HepG2 (cell line): ENCODE measurements around the gene ACTR3. TPM values are rescaled to one million over a fixed set of nuclear protein-coding genes. Genes with fewer than 3 reads are reported as not detected.
A peak's percentile ranks its signal among the peaks of the same experiment; 100 is the strongest.

Source experiments
- ATAC-seq: fragments of 200-7000 bp; cut with Tn5 transposase; 3 replicates; pipeline ENCODE4 v1.9.1; 2020; ENCODE audit warnings: mild to moderate bottlenecking, moderate library complexity
- BruUV-seq: library from RNA; stranded (reverse); fragments of 400-500 nt; replicated peaks from 2 replicates; lab custom pipeline; 2021; lab: Mats Ljungman, UMichigan
- CTCF ChIA-PET: fragments of 300-600 bp; formaldehyde crosslinking; extraction: SDS; loops from one replicate; lab custom pipeline; 2021; ENCODE audit warnings: low total read pairs, inconsistent platforms, low intra/inter-chr PET ratio; lab: Yijun Ruan, JAX
- POLR2A ChIA-PET: fragments of 350-600 bp; sonication (Branson Sonifier 250); formaldehyde crosslinking; loops from one replicate; lab custom pipeline; 2020; ENCODE audit warnings: antibody characterized with exemption, inconsistent platforms; lab: Yijun Ruan, JAX
- DNase-seq: peaks from one replicate; pipeline ENCODE4 v3.0.0-alpha.2; 2015; ENCODE audit warnings: low spot score
- FAIRE-seq: peaks from 3 replicates; lab custom pipeline; 2011; peaks lifted over from hg19 to GRCh38; lab: Jason Lieb, UNC
- H2AFZ ChIP-seq: one replicate; pipeline ENCODE4 v1.6.1; 2011; ENCODE audit warnings: low read length, inconsistent platforms
- H3K27ac ChIP-seq: fragments of 300-600 bp; 3 replicates; pipeline ENCODE4 v1.8.0; 2011; ENCODE audit warnings: mixed run types, mild to moderate bottlenecking, mixed read lengths, low read length, inconsistent platforms; ENCODE audit not compliant: insufficient read depth; ENCODE audit errors: extremely low read length
- H3K27me3 ChIP-seq, 2 experiments: fragments of 200-600 bp in 1 of 2; 2 replicates in 1 of 2; 3 replicates in 1 of 2; pipeline versions ENCODE4 v1.6.0 to v1.8.0; 2011; ENCODE audit warnings: low read length in 2 of 2, mild to moderate bottlenecking in 2 of 2, moderate library complexity in 2 of 2, inconsistent platforms in 1 of 2; ENCODE audit not compliant: insufficient read depth in 2 of 2, control insufficient read depth in 1 of 2
- H3K36me3 ChIP-seq, 2 experiments: fragments of 200-600 bp in 1 of 2; replicated peaks in 1 of 2; 2 replicates in 1 of 2; 3 replicates in 1 of 2; pipeline versions ENCODE4 v1.5.1 to v1.8.0; 2011; ENCODE audit warnings: low read length in 2 of 2, inconsistent platforms in 1 of 2; ENCODE audit not compliant: insufficient read depth in 2 of 2, control insufficient read depth in 1 of 2
- H3K4me1 ChIP-seq: 2 replicates; pipeline ENCODE4 v1.5.1; 2012; ENCODE audit warnings: low read length, inconsistent platforms; ENCODE audit not compliant: insufficient read depth
- H3K4me2 ChIP-seq: 2 replicates; pipeline ENCODE4 v1.6.0; 2011; ENCODE audit warnings: low read depth, low read length, inconsistent platforms
- H3K4me3 ChIP-seq, 3 experiments: fragments of 200-600 bp in 1 of 3; sonication (generic), shearing (Covaris generic) in 1 of 3; replicated peaks in 1 of 3; 2 replicates each; pipeline ENCODE4 v1.5.1; 2011 to 2016; ENCODE audit warnings: low read length in 3 of 3, inconsistent platforms in 2 of 3, low read depth in 2 of 3, mild to moderate bottlenecking in 2 of 3, control low read depth in 1 of 3, mixed read lengths in 1 of 3; ENCODE audit not compliant: insufficient read depth in 1 of 3
- H3K79me2 ChIP-seq: one replicate; pipeline ENCODE4 v1.6.1; 2011; ENCODE audit warnings: low read length, inconsistent platforms; ENCODE audit not compliant: insufficient read depth
- H3K9ac ChIP-seq: 2 replicates; pipeline ENCODE4 v1.6.0; 2011; ENCODE audit warnings: mild to moderate bottlenecking, low read depth, low read length, inconsistent platforms; ENCODE audit not compliant: insufficient read depth
- H3K9me3 ChIP-seq: 2 replicates; pipeline ENCODE4 v1.5.1; 2012; ENCODE audit warnings: mild to moderate bottlenecking, low read length
- H4K20me1 ChIP-seq: 2 replicates; pipeline ENCODE4 v1.6.0; 2011; ENCODE audit warnings: inconsistent platforms, mild to moderate bottlenecking, low read length, moderate library complexity; ENCODE audit not compliant: insufficient read depth
- BORCS8-MEF2B ChIP-seq: sonication (generic); formaldehyde crosslinking; IDR thresholded peaks from 2 replicates; pipeline ENCODE4 v1.8.0; 2022; ENCODE audit warnings: mild to moderate bottlenecking, missing genetic modification reagents
- KLF16 ChIP-seq, 2 experiments: sonication (generic) in 1 of 2; formaldehyde crosslinking in 1 of 2; IDR thresholded peaks; 2 replicates each; pipeline versions ENCODE4 v1.6.1 to v1.8.0; 2016 to 2023; ENCODE audit warnings: missing genetic modification reagents in 2 of 2, missing compliant biosample characterization in 1 of 2
- MAFG ChIP-seq: sonication (generic); formaldehyde crosslinking; IDR thresholded peaks from 2 replicates; pipeline ENCODE4 v1.5.1; 2020; ENCODE audit warnings: mild to moderate bottlenecking, missing genetic modification reagents
- SOX5 ChIP-seq: IDR thresholded peaks from 2 replicates; pipeline ENCODE4 v1.6.1; 2016; ENCODE audit warnings: borderline replicate concordance
- TARDBP ChIP-seq: sonication (generic); formaldehyde crosslinking; IDR thresholded peaks from 2 replicates; pipeline ENCODE4 v1.8.0; 2022; ENCODE audit warnings: mild to moderate bottlenecking, missing genetic modification reagents
- ZBTB20 ChIP-seq: sonication (generic); formaldehyde crosslinking; IDR thresholded peaks from 2 replicates; pipeline ENCODE4 v1.8.1; 2023; ENCODE audit warnings: missing genetic modification reagents, low read depth, mild to moderate bottlenecking, borderline replicate concordance
- ZNF781 ChIP-seq: sonication (generic); formaldehyde crosslinking; IDR thresholded peaks from 2 replicates; pipeline ENCODE4 v1.5.1; 2020; ENCODE audit warnings: borderline replicate concordance, mild to moderate bottlenecking, missing genetic modification reagents; ENCODE audit errors: not compliant biosample characterization
- ZNF788 ChIP-seq: sonication (generic); formaldehyde crosslinking; IDR thresholded peaks from 2 replicates; pipeline ENCODE4 v1.5.0; 2020; ENCODE audit warnings: mild to moderate bottlenecking, missing genetic modification reagents, borderline replicate concordance
- ZSCAN31 ChIP-seq: sonication (generic); formaldehyde crosslinking; IDR thresholded peaks from 2 replicates; pipeline ENCODE4 v1.5.0; 2020; ENCODE audit warnings: low read depth, mild to moderate bottlenecking, missing genetic modification reagents
- WGBS: methylation state at CpG from one replicate; pipeline ENCODE4 v1.1.6; 2017; ENCODE audit warnings: low lambda C conversion rate; 5-methylcytosine and 5-hydroxymethylcytosine counted together
- in situ Hi-C: cut with HindIII; loops from 2 replicates; pipeline ENCODE4 v1.10.0; 2017; ENCODE audit warnings: low pct_unique_long_range_greater_than_20kb; ENCODE audit not compliant: extremely low pct_ligation_motif_present
- intact Hi-C: fragments of 100-400 bp; cut with micrococcal nuclease; formaldehyde crosslinking; loops from one replicate; pipeline ENCODE4 v1.10.0; 2022; ENCODE audit not compliant: unreplicated experiment
- polyA plus RNA-seq, 8 experiments: library from polyadenylated mRNA; depleted of rRNA in 3 of 8; stranded (reverse) in 7 of 8; unstranded in 1 of 8; fragments of >200 nt; fragmentation: Illumina TruSeq in 4 of 8; extraction: Trizol in 4 of 8; gene quantifications; 2 replicates each; pipeline versions ENCODE4 v1.2.1 to v1.2.3, GENCODE V29; 2011 to 2016; ENCODE audit warnings: low read depth in 4 of 8, missing spikeins in 1 of 8, mixed read lengths in 1 of 8; ENCODE audit not compliant: insufficient read depth in 1 of 8
- total RNA-seq, 5 experiments: library from RNA; depleted of rRNA; stranded (reverse); fragments of >200 nt; fragmentation: Illumina TruSeq; extraction: Trizol; gene quantifications; 2 replicates each; pipeline ENCODE4 v1.2.3, GENCODE V29; 2016; ENCODE audit warnings: low read depth in 1 of 5
- TF ChIP-seq, protein P1 (sequence below): sonication (generic); formaldehyde crosslinking; IDR thresholded peaks from 2 replicates; pipeline ENCODE4 v1.4.0; 2020; ENCODE audit warnings: missing genetic modification reagents
- TF ChIP-seq, protein P2 (sequence below): sonication (generic); formaldehyde crosslinking; IDR thresholded peaks from 2 replicates; pipeline ENCODE4 v1.5.0; 2020; ENCODE audit warnings: missing genetic modification reagents, mild to moderate bottlenecking, borderline replicate concordance
- TF ChIP-seq, protein P3 (sequence below): sonication (generic); formaldehyde crosslinking; IDR thresholded peaks from 2 replicates; pipeline ENCODE4 v1.5.0; 2020; ENCODE audit warnings: missing genetic modification reagents, mild to moderate bottlenecking, borderline replicate concordance
- TF ChIP-seq, protein P4 (sequence below): sonication (generic); formaldehyde crosslinking; IDR thresholded peaks from 2 replicates; pipeline ENCODE4 v1.4.0; 2020; ENCODE audit warnings: missing genetic modification reagents, low read depth, mild to moderate bottlenecking, borderline replicate concordance

Gene ACTR3
- total and polyA plus RNA-seq, 2 of the 13 experiments (the other 11 are each of a cell fraction or from before 2014, with no cell fraction given) = 123 to 225 TPM

DNA sequence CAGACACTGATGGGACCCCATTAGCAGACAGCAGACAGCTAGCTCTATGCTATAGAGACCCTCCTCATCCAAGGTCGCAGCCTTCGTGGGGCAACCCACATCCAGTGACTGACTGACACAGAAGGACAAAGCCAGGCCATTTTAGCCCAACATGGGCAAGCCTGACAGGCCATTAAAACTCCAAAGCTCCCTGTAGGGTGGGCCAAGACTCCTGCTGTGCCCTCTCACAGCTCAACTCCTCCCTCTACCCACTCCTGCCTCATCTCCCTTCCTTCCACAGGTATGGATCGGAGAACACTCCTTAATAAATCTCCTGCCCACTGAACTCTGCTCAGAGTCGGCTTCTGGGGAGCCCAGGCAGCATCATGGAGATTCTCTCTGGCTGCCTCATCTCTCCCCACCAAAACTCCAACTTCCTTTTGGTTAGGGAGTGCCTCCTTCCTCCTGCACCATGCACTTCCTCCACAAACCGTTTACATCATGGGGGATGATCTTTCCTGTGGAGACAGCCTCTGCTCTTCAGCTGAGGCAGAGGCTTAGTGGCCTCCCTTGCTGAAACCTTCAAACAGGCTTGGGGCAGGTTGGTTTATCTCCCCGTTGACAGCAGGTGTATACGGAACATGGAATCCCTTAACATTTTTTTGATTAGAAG lies 86.5 kb downstream of the ACTR3 start:
- POLR2A ChIA-PET = interaction anchor here (0.8 to 5.0 kb wide), 6 partner anchors 9 to 575 kb away, joined by 3 to 103 read pairs (median 7); partner anchors contain the start of genes ACTR3 and SLC35F5
- ATAC-seq = no peak
- no peak overlapping the region for H3K4me2 ChIP-seq
- peaks cover 91% of the 10 kb centered on the region for H3K4me1 ChIP-seq
- in situ Hi-C loops = loop anchor here (5.0 kb wide), 1 partner anchor 576 kb away; no protein-coding TSS in a partner anchor
- no peaks in the 10 kb centered on the region for H4K20me1 ChIP-seq
- DNase-seq = no peak
- no peaks in the 10 kb centered on the region for H3K79me2 ChIP-seq
- intact Hi-C loops = loop anchor here (5.0 kb wide), 3 partner anchors 101 to 374 kb away; no protein-coding TSS in a partner anchor
- H3K9me3 ChIP-seq = no peaks in the 10 kb centered on the region
- H3K4me3 ChIP-seq = no peak overlapping the region
- BruUV-seq = no TSS peak
- H3K36me3 ChIP-seq = no peaks in the 10 kb centered on the region
- H2AFZ ChIP-seq = no peak overlapping the region
- CTCF ChIA-PET = no interaction called here
- FAIRE-seq = no peak
- peak overlapping the region; percentile 89 for H3K9ac ChIP-seq
- WGBS = 96% methylated on average over 7 of the region's 7 CpGs
- no peaks in the 10 kb centered on the region for H3K27me3 ChIP-seq
- peak overlapping the region; percentile 97 for H3K27ac ChIP-seq
- TF ChIP-seq MAFG (CRISPR knock-in tag) (no peak), ZNF781 (CRISPR knock-in tag) (no peak), ZSCAN31 (CRISPR knock-in tag) (0 out of 2 replicates have a peak, but pooled peaks have one; percentile 6), SOX5 (CRISPR knock-in tag) (no peak), ZNF788 (peak; percentile 41; the same call in 1 of the 2 replicates), TARDBP (CRISPR knock-in tag) (no peak), ZBTB20 (CRISPR knock-in tag) (0 out of 2 replicates have a peak, but pooled peaks have one; percentile 45), BORCS8-MEF2B (CRISPR knock-in tag) (peak; percentile 59; the same call in 1 of the 2 replicates), KLF16 (CRISPR knock-in tag; IDR thresholded peaks at IDR 0.05) (0 out of 4 replicates have a peak, but pooled peaks of 1 of the 2 experiments have one; percentile 36)
- TF ChIP-seq, protein P1, sequence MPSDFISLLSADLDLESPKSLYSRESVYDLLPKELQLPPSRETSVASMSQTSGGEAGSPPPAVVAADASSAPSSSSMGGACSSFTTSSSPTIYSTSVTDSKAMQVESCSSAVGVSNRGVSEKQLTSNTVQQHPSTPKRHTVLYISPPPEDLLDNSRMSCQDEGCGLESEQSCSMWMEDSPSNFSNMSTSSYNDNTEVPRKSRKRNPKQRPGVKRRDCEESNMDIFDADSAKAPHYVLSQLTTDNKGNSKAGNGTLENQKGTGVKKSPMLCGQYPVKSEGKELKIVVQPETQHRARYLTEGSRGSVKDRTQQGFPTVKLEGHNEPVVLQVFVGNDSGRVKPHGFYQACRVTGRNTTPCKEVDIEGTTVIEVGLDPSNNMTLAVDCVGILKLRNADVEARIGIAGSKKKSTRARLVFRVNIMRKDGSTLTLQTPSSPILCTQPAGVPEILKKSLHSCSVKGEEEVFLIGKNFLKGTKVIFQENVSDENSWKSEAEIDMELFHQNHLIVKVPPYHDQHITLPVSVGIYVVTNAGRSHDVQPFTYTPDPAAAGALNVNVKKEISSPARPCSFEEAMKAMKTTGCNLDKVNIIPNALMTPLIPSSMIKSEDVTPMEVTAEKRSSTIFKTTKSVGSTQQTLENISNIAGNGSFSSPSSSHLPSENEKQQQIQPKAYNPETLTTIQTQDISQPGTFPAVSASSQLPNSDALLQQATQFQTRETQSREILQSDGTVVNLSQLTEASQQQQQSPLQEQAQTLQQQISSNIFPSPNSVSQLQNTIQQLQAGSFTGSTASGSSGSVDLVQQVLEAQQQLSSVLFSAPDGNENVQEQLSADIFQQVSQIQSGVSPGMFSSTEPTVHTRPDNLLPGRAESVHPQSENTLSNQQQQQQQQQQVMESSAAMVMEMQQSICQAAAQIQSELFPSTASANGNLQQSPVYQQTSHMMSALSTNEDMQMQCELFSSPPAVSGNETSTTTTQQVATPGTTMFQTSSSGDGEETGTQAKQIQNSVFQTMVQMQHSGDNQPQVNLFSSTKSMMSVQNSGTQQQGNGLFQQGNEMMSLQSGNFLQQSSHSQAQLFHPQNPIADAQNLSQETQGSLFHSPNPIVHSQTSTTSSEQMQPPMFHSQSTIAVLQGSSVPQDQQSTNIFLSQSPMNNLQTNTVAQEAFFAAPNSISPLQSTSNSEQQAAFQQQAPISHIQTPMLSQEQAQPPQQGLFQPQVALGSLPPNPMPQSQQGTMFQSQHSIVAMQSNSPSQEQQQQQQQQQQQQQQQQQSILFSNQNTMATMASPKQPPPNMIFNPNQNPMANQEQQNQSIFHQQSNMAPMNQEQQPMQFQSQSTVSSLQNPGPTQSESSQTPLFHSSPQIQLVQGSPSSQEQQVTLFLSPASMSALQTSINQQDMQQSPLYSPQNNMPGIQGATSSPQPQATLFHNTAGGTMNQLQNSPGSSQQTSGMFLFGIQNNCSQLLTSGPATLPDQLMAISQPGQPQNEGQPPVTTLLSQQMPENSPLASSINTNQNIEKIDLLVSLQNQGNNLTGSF (CRISPR knock-in tag) = no peak; the same call in 1 of the 2 replicates
- TF ChIP-seq, protein P2, sequence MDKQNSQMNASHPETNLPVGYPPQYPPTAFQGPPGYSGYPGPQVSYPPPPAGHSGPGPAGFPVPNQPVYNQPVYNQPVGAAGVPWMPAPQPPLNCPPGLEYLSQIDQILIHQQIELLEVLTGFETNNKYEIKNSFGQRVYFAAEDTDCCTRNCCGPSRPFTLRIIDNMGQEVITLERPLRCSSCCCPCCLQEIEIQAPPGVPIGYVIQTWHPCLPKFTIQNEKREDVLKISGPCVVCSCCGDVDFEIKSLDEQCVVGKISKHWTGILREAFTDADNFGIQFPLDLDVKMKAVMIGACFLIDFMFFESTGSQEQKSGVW (CRISPR knock-in tag) = no peak
- TF ChIP-seq, protein P3, sequence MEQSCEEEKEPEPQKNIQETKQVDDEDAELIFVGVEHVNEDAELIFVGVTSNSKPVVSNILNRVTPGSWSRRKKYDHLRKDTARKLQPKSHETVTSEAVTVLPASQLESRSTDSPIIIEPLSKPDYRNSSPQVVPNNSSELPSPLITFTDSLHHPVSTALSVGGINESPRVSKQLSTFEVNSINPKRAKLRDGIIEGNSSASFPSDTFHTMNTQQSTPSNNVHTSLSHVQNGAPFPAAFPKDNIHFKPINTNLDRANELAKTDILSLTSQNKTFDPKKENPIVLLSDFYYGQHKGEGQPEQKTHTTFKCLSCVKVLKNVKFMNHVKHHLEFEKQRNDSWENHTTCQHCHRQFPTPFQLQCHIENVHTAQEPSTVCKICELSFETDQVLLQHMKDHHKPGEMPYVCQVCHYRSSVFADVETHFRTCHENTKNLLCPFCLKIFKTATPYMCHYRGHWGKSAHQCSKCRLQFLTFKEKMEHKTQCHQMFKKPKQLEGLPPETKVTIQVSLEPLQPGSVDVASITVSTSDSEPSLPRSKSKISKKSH = peak; percentile 4; the same call in 1 of the 2 replicates
- TF ChIP-seq, protein P4, sequence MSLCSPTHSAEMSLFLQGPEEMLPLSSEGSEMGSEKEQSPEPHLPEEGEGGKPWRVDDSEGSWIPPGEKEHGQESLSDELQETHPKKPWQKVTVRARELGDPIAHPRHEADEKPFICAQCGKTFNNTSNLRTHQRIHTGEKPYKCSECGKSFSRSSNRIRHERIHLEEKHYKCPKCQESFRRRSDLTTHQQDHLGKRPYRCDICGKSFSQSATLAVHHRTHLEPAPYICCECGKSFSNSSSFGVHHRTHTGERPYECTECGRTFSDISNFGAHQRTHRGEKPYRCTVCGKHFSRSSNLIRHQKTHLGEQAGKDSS (CRISPR knock-in tag) = peak; percentile 61; the same call in 1 of the 2 replicates
